Immature natural killer cell (primary cell): ENCODE results near the gene RBM47. TPM values are rescaled to one million over a fixed set of nuclear protein-coding genes. Genes with fewer than 3 reads are reported as not detected.
"Not testable (repeated sequence)": the region's sequence is repeated elsewhere in the genome, so short reads cannot be mapped to it uniquely, and the experiment has no call there.

Experiments used
- DNase-seq, 3 donors: peaks; one replicate each; pipeline ENCODE4 v3.0.0; 2022; ENCODE audit warnings: mixed read lengths in 1 of 3
- H3K27ac Mint-ChIP-seq, 6 donors: one replicate each; pipeline ENCODE4 v1.8.0; 2020; ENCODE audit warnings: mixed read lengths in 6 of 6, mild to moderate bottlenecking in 5 of 6, inconsistent platforms in 4 of 6, moderate library complexity in 3 of 6
- H3K27me3 Mint-ChIP-seq, 3 donors: one replicate each; pipeline ENCODE4 v1.8.0; 2020 to 2021; ENCODE audit warnings: low read depth in 3 of 3, mild to moderate bottlenecking in 3 of 3, mixed read lengths in 3 of 3, moderate library complexity in 3 of 3, inconsistent platforms in 1 of 3
- H3K36me3 Mint-ChIP-seq, 3 donors: one replicate each; pipeline ENCODE4 v1.8.0; 2020; ENCODE audit warnings: mixed read lengths in 3 of 3, inconsistent platforms in 2 of 3, mild to moderate bottlenecking in 2 of 3
- H3K4me1 Mint-ChIP-seq, 2 donors: one replicate each; pipeline ENCODE4 v1.8.0; 2020; ENCODE audit warnings: inconsistent platforms in 2 of 2, mild to moderate bottlenecking in 2 of 2, mixed read lengths in 2 of 2, moderate library complexity in 1 of 2
- H3K4me3 Mint-ChIP-seq, 5 donors: one replicate each; pipeline ENCODE4 v1.8.0; 2020; ENCODE audit warnings: mild to moderate bottlenecking in 5 of 5, mixed read lengths in 5 of 5, inconsistent platforms in 3 of 5, moderate library complexity in 3 of 5
- H3K9me3 Mint-ChIP-seq, 6 donors: one replicate each; pipeline ENCODE4 v1.8.0; 2020; ENCODE audit warnings: mild to moderate bottlenecking in 6 of 6, mixed read lengths in 6 of 6, inconsistent platforms in 4 of 6, moderate library complexity in 3 of 6
- polyA plus RNA-seq, 3 donors: library from polyadenylated mRNA; unstranded; fragments of 300-500 nt; fragmentation: Illumina TruSeq; gene quantifications; one replicate each; pipeline ENCODE4 v1.2.3, GENCODE V29; 2021

RBM47 gene
- polyA plus RNA-seq, 3 donors from 2014 or later = 0.24 to 1.9 (median 0.49) TPM

- H3K27ac Mint-ChIP-seq, H3K36me3 Mint-ChIP-seq: not testable (repeated sequence)
These were observed 68.0 kb downstream of the RBM47 start for GRCh38 chr4:40561543-40562177.

DNA sequence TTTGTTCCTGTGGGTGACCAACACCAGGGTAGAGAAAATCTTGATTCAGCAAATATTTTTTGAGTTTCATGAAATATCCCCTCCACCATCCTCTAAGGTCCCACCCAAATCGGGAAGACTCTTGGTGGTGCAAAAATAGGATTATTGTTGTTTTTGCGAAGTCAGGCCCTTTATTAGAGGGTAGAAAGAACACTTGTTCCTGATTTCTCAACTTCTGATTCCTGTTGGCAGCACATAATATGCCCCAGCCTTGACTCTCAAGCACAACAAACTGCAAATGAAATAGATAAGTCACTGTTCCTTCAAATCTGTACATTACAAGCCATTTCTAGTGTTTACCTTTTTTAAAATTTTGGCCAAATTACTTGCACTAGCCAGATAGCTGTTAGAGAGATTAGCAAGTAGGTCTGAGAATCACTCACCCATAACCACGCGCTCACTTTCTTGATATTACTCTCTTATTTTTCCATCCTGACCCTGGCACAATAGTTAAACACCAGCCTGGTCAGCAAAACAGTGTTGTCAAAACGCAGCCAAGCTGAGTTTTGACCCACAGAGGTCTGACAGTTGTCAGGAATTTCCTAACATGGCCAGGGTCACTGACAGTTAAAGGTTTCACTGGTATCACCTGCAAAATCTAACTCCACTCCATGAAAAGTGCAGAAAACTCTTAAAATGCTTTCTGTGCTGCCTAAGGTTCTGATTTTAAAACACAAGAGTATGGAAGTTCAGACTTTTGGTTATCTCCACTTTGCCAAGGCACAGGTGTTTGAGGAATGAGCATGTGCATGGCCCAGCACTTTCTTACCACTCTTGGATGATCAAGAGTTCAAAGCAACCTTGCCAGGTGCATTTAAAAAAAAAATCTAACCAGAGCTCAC is 69.8 kb downstream of the RBM47 start:
- H3K27me3 Mint-ChIP-seq = peaks cover 0 to 3% (median 2%) of the 10 kb centered on the region in 3 donors
- no peak for DNase-seq
- H3K4me3 Mint-ChIP-seq = no peak overlapping the region
- H3K4me1 Mint-ChIP-seq = peaks cover 0 to 1% of the 10 kb centered on the region in 2 donors
- no peaks in the 10 kb centered on the region for H3K36me3 Mint-ChIP-seq
- H3K27ac Mint-ChIP-seq = no peak overlapping the region
- H3K9me3 Mint-ChIP-seq = peaks cover 0 to 2% (median 0%) of the 10 kb centered on the region in 6 donors

More at GRCh38 chr4:40561543-40562177, 68.0 kb downstream of the RBM47 start:
- not testable (repeated sequence) for H3K9me3 Mint-ChIP-seq, H3K4me3 Mint-ChIP-seq, H3K27me3 Mint-ChIP-seq, DNase-seq, H3K4me1 Mint-ChIP-seq

DNA sequence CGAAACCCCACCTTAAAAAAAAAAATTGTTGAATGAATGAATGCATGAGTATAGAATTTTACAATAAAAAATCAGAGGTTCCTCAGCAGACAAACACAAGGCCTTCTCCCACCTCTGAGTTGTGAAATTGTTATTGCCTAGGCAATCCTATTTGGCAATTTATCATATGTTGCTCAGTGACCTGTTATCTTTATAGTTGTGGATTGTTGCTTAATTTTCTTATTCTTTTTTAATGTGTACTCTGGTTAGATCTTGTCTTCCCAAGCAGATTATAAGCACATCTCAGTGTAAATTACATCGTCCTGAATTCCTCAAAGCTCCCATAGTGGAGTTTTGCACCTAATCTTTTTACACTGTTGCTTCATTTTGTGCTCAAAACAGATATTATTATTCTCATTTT is 71.9 kb downstream of the RBM47 start:
- Mint-ChIP-seq H3K27me3 (peaks cover 0 to 3% (median 0%) of the 10 kb centered on the region in 3 donors), H3K27ac (no peak overlapping the region), H3K4me3 (no peak overlapping the region), H3K36me3 (no peaks in the 10 kb centered on the region), H3K4me1 (no peaks in the 10 kb centered on the region), H3K9me3 (peaks cover 0 to 2% (median 0%) of the 10 kb centered on the region in 6 donors)
- no peak for DNase-seq

DNA sequence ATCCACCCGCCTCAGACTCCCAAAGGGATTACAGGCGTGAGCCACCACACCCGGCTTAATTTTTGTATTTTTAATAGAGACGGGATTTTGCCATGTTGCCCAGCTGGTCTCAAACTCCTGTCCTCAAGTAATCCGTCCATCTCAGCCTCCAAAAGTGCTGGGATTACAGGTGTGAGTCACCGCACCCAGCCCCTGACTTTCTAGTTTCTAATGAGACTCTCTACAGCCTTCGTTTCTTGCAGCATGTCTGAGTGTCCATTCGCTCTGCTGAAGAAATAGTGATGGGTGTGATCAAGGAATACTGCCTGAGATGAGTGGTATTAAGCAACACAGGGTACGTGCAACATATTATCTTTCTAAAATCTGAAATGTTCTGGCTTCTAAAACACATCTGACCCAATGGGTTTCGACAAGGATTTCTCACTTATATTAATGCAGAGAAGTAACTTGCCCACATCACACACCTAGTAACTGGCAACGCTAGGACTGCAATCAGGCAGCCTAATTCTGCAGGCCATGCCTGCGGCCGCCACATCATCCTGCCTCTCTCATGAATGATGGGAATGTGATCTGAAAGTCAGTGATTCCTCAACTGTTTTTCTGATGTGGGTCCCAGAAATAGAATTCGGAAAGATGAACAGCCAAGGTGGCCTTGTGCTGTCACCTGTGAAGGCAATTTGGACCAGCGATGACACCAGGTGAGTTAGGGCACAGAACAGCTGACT is 74.3 kb downstream of the RBM47 start:
- H3K27ac Mint-ChIP-seq = no peak overlapping the region
- H3K9me3 Mint-ChIP-seq = peaks cover 0 to 2% (median 0%) of the 10 kb centered on the region in 6 donors
- no peaks in the 10 kb centered on the region for H3K36me3 Mint-ChIP-seq
- H3K4me3 Mint-ChIP-seq = no peak overlapping the region
- no peak for DNase-seq
- H3K4me1 Mint-ChIP-seq = peaks cover 10 to 12% of the 10 kb centered on the region in 2 donors
- H3K27me3 Mint-ChIP-seq = no peaks in the 10 kb centered on the region

DNA sequence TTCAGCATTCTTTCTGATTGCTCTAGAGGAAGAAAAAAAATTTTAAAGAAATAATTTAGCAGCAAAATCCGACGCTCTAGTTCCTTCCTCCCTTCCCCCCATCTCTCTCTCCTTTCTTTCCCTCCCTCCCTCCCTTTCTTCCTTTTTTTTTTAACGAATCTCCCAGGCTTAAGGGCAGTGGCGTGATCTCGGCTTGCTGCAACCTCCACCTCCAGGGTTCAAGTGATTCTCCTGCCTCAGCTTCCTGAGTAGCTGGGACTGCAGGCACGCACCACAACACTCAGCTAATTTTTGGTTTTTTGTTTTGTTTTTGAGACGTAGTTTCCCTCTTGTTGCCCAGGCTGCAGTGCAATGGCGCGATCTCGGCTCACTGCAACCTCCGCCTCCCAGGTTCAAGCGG is 75.0 kb downstream of the RBM47 start:
- H3K27me3 Mint-ChIP-seq, H3K9me3 Mint-ChIP-seq, H3K36me3 Mint-ChIP-seq, H3K27ac Mint-ChIP-seq, DNase-seq, H3K4me3 Mint-ChIP-seq: not testable (repeated sequence)
- H3K4me1 Mint-ChIP-seq = peaks cover 12 to 18% of the 10 kb centered on the region in 2 donors

DNA sequence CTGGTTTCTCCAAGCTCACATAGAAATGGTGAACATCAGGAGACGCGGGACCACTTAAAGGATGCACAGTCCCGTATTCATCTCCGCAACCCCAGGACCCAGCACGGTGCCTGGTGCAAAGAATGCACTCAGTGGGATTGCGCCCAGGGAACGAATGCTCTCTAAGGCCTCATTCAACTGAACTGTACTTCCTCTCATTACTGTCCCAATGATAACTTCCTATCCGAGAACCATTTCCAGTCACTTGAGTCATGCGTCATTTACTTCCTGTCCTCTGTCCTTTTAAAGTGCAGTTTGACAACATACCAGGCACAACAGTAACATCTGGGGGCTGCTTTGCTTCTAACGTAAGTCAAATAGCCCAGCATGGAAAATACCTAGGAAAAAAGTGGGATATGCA is 75.7 kb downstream of the RBM47 start:
- Mint-ChIP-seq H3K4me3 (no peak overlapping the region), H3K9me3 (peaks cover 0 to 2% (median 0%) of the 10 kb centered on the region in 6 donors), H3K4me1 (peaks cover 12 to 18% of the 10 kb centered on the region in 2 donors), H3K27me3 (peaks cover 0 to 2% (median 0%) of the 10 kb centered on the region in 3 donors), H3K27ac (no peak overlapping the region), H3K36me3 (no peaks in the 10 kb centered on the region)
- no peak for DNase-seq

DNA sequence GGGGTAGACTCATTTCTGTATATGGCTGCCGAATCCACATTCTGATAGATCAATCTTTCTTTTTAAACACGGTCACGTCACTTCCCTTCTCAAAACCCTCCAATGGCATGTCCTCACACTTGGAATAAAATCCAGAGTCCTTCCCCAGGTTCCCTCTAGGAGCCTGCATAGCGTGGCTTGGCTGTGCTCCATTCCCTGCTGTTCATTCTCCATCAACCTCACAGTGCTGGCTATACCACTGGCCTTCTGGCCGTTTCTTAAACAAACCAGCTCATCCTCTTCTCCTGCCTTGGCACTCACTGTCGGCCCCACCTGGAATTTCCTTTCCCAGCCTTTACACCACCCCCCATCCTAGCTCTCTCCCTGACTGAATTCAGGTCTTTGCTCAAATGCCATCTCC is 77.1 kb downstream of the RBM47 start:
- Mint-ChIP-seq H3K36me3 (no peaks in the 10 kb centered on the region), H3K4me1 (peaks cover 12 to 18% of the 10 kb centered on the region in 2 donors), H3K27ac (peak overlapping the region in 2 of 6 donors; percentile 33 to 73), H3K9me3 (peaks cover 0 to 2% (median 0%) of the 10 kb centered on the region in 6 donors), H3K4me3 (peak overlapping the region in 2 of 5 donors; percentile 10 to 12), H3K27me3 (peaks cover 0 to 2% (median 2%) of the 10 kb centered on the region in 3 donors)
- DNase-seq = no peak

- not testable (repeated sequence) for DNase-seq, H3K9me3 Mint-ChIP-seq, H3K36me3 Mint-ChIP-seq, H3K27me3 Mint-ChIP-seq
- peak overlapping the region; percentile 59 to 75 (median 68) for H3K4me3 Mint-ChIP-seq
- H3K4me1 Mint-ChIP-seq = peaks cover 12 to 18% of the 10 kb centered on the region in 2 donors
- H3K27ac Mint-ChIP-seq = peak overlapping the region; percentile 55 to 90 (median 82)
These were observed 78.0 kb downstream of the RBM47 start for GRCh38 chr4:40551568-40552136.

- Mint-ChIP-seq H3K4me1 (peaks cover 12 to 18% of the 10 kb centered on the region in 2 donors), H3K4me3 (peak overlapping the region; percentile 59 to 75 (median 68)), H3K27me3 (peaks cover 0 to 2% (median 2%) of the 10 kb centered on the region in 3 donors), H3K9me3 (no peaks in the 10 kb centered on the region), H3K27ac (peak overlapping the region; percentile 55 to 90 (median 82)), H3K36me3 (no peaks in the 10 kb centered on the region)
- peak; percentile 3 to 22 (median 22) for DNase-seq
These were observed 78.7 kb downstream of the RBM47 start for GRCh38 chr4:40550948-40551462.

GRCh38 chr4:40550196-40550595 is 79.5 kb downstream of the RBM47 start:
- H3K4me3 Mint-ChIP-seq = peak overlapping the region in 1 of 5 donors; percentile 18
- peaks cover 0 to 2% (median 2%) of the 10 kb centered on the region in 3 donors for H3K27me3 Mint-ChIP-seq

GRCh38 chr4:40548256-40548655 is 81.4 kb downstream of the RBM47 start:
- no peak for DNase-seq
- peaks cover 0 to 2% (median 2%) of the 10 kb centered on the region in 3 donors for H3K27me3 Mint-ChIP-seq
- H3K27ac Mint-ChIP-seq = no peak overlapping the region
- no peaks in the 10 kb centered on the region for H3K9me3 Mint-ChIP-seq
- peaks cover 12 to 18% of the 10 kb centered on the region in 2 donors for H3K4me1 Mint-ChIP-seq
- no peak overlapping the region for H3K4me3 Mint-ChIP-seq
- no peaks in the 10 kb centered on the region for H3K36me3 Mint-ChIP-seq

More at GRCh38 chr4:40550196-40550595, 79.5 kb downstream of the RBM47 start:
- Mint-ChIP-seq H3K9me3 (no peaks in the 10 kb centered on the region), H3K4me1 (peaks cover 12 to 18% of the 10 kb centered on the region in 2 donors), H3K36me3 (no peaks in the 10 kb centered on the region), H3K27ac (peak overlapping the region in 3 of 6 donors; percentile 46 to 83 (median 82))
- no peak for DNase-seq

- DNase-seq = no peak
- Mint-ChIP-seq H3K27me3 (peaks cover 0 to 2% (median 2%) of the 10 kb centered on the region in 3 donors), H3K36me3 (no peaks in the 10 kb centered on the region), H3K4me3 (no peak overlapping the region), H3K4me1 (peaks cover 12 to 18% of the 10 kb centered on the region in 2 donors), H3K27ac (no peak overlapping the region), H3K9me3 (no peaks in the 10 kb centered on the region)
These were observed 81.9 kb downstream of the RBM47 start for GRCh38 chr4:40547789-40548132.
